Middle frontal gyrus (tissue), 1 donor: Measurements from ENCODE around the gene KXD1.
"Not testable (repeated sequence)": the region's sequence is repeated elsewhere in the genome, so short reads cannot be mapped to it uniquely, and the experiment has no call there.

Source experiments
- DNase-seq: peaks from one replicate; pipeline ENCODE4 v3.0.0-alpha.2; 2015; ENCODE audit warnings: low spot score; ENCODE audit errors: extremely low spot score

The KXD1 gene

GRCh38 chr19:18600692-18601397, 43.2 kb downstream of the KXD1 start:
- DNase-seq, result not testable (repeated sequence)

GRCh38 chr19:18601875-18602274, 44.2 kb downstream of the KXD1 start:
- no peak for DNase-seq

- DNase-seq, result no peak
Measured at GRCh38 chr19:18603255-18603957, 45.7 kb downstream of the KXD1 start.

GRCh38 chr19:18603958-18604819, 46.5 kb downstream of the KXD1 start:
- no peak for DNase-seq

GRCh38 chr19:18604820-18605159, 47.1 kb downstream of the KXD1 start:
- DNase-seq, result no peak

- no peak for DNase-seq
Measured at GRCh38 chr19:18605196-18605545, 47.5 kb downstream of the KXD1 start.

- DNase-seq, result no peak
Measured at GRCh38 chr19:18605546-18606280, 48.0 kb downstream of the KXD1 start.

GRCh38 chr19:18606281-18607225, 48.9 kb downstream of the KXD1 start, which contains the start of gene CRLF1:
Gene CRLF1 (minus strand): TSS chr19:18606799. CDS start chr19:18606656, 143 bp downstream.
- no peak for DNase-seq

- DNase-seq, result no peak
Measured at GRCh38 chr19:18607226-18608101, 49.8 kb downstream of the KXD1 start.

- no peak for DNase-seq
Measured at GRCh38 chr19:18608102-18608804, 50.6 kb downstream of the KXD1 start.

- DNase-seq, result no peak
Measured at GRCh38 chr19:18608805-18609716, 51.4 kb downstream of the KXD1 start.

- DNase-seq, result no peak
Measured at GRCh38 chr19:18609717-18610051, 52.0 kb downstream of the KXD1 start.

GRCh38 chr19:18610245-18610555, 52.5 kb downstream of the KXD1 start:
- no peak for DNase-seq

GRCh38 chr19:18610556-18611326, 53.1 kb downstream of the KXD1 start:
- no peak for DNase-seq

- DNase-seq, result no peak
Measured at GRCh38 chr19:18611327-18612050, 53.8 kb downstream of the KXD1 start.

- no peak for DNase-seq
Measured at GRCh38 chr19:18612051-18612771, 54.5 kb downstream of the KXD1 start.
